HL-60/S4 treated with retinoic acid at 250 ng/mL for 4 days and 3 days (cell line): Measurements from ENCODE around the gene NLK.
"Not testable (repeated sequence)": the region's sequence is repeated elsewhere in the genome, so short reads cannot be mapped to it uniquely, and the experiment has no call there.

ENCODE experiments used
- in situ Hi-C: fragments of 300-500 bp; cut with MboI; formaldehyde crosslinking; loops from 2 replicates; pipeline ENCODE4 v1.7.0; 2022; ENCODE audit warnings: low sequenced_read_pairs

The NLK gene

GRCh38 chr17:28185658-28186057, 143.2 kb downstream of the NLK start:
- in situ Hi-C loops, result no loop called here

- in situ Hi-C loops, result not testable (repeated sequence)
These were observed 144.0 kb downstream of the NLK start for GRCh38 chr17:28186472-28186871.

GRCh38 chr17:28187931-28188330, 145.5 kb downstream of the NLK start:
- in situ Hi-C loops, result no loop called here

- in situ Hi-C loops, result no loop called here
These were observed 146.4 kb downstream of the NLK start for GRCh38 chr17:28188841-28189263.

- in situ Hi-C loops, result no loop called here
These were observed 147.2 kb downstream of the NLK start for GRCh38 chr17:28189667-28190066.

- in situ Hi-C loops, result no loop called here
These were observed 148.5 kb downstream of the NLK start for GRCh38 chr17:28191018-28191417.

- in situ Hi-C loops, result no loop called here
These were observed 150.8 kb downstream of the NLK start for GRCh38 chr17:28193241-28193640.

- in situ Hi-C loops, result no loop called here
These were observed 151.9 kb downstream of the NLK start for GRCh38 chr17:28194382-28194781.

- in situ Hi-C loops, result no loop called here
These were observed 154.2 kb downstream of the NLK start for GRCh38 chr17:28196636-28197035.

GRCh38 chr17:28199115-28199514, 156.6 kb downstream of the NLK start:
- in situ Hi-C loops, result no loop called here

- in situ Hi-C loops, result no loop called here
These were observed 157.3 kb downstream of the NLK start for GRCh38 chr17:28199728-28200127.

GRCh38 chr17:28201315-28201714, 158.8 kb downstream of the NLK start:
- in situ Hi-C loops, result no loop called here

- in situ Hi-C loops, result no loop called here
These were observed 161.8 kb downstream of the NLK start for GRCh38 chr17:28204244-28204643.

GRCh38 chr17:28204751-28205150, 162.3 kb downstream of the NLK start:
- in situ Hi-C loops, result no loop called here

- in situ Hi-C loops, result no loop called here
These were observed 163.8 kb downstream of the NLK start for GRCh38 chr17:28206292-28206691.

- in situ Hi-C loops, result no loop called here
These were observed 169.3 kb downstream of the NLK start for GRCh38 chr17:28211811-28212210.

- in situ Hi-C loops, result not testable (repeated sequence)
These were observed 171.1 kb downstream of the NLK start for GRCh38 chr17:28213578-28213977.

GRCh38 chr17:28216052-28216451, 173.6 kb downstream of the NLK start:
- in situ Hi-C loops, result no loop called here

GRCh38 chr17:28216528-28216927, 174.1 kb downstream of the NLK start:
- in situ Hi-C loops, result no loop called here

GRCh38 chr17:28219771-28220170, 177.3 kb downstream of the NLK start:
- in situ Hi-C loops, result no loop called here

GRCh38 chr17:28221751-28222414, 179.4 kb downstream of the NLK start:
- in situ Hi-C loops, result no loop called here

GRCh38 chr17:28225271-28225670, 182.8 kb downstream of the NLK start:
- in situ Hi-C loops, result no loop called here

GRCh38 chr17:28225867-28226266, 183.4 kb downstream of the NLK start:
- in situ Hi-C loops, result no loop called here
